Mucosa of gallbladder (tissue), 1 donor: Measurements from ENCODE around the gene FBLN1. TPM values are rescaled to one million over a fixed set of nuclear protein-coding genes. Genes with fewer than 3 reads are reported as not detected.

Experiments used
- DNase-seq: peaks from one replicate; pipeline ENCODE4 v3.0.0-alpha.2; 2020; ENCODE audit warnings: low spot score
- total RNA-seq: library from RNA; stranded (reverse); gene quantifications from one replicate; pipeline ENCODE4 v1.2.1, GENCODE V29; 2021
- donor health status: DM: no; HTN: no; CAD: no.

Gene FBLN1
- total RNA-seq, 1 donor from 2014 or later, result 427 TPM

DNA sequence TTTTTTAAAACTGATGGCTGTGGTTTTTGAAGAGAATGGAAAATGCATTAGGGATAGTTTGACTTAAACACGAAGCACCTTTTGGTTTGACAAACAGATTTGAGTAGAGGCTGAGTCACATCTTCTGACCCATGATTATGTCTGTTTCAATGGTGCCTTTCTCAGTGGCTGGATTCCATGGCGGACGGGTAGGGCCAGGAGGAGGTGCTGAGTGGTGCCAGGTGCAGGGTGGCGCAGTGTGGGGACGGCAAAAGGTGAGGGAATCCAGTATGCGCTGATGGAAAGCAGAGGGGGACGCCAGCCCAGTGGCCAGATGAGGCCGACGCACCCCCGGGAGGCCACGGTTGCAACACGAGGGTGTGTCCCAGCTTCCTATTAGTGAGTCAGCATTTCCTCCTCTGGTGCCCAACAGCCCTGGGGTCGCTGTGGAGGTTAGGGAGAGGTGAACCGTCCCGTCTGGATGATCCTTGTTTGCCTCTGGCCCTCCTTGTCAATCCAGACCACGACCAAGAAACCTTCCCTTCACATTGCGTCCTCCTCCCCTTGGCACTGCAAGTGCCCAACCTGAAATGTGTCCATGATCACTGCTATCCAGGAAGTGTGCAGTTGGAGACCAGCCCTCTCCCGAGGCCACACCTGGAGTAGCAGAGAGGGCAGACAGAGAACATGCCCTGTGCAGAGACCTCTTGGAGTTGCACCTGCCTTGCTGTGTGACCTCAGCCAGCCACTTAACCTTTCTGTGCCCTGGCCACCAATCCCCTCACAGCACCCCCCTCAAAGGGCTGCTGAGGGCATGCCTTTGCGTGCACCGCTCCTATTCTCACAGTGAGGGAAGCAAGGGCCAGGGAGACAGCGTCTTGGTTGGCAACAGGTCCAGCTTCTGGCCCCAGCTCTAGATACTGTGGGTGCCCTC, 136.4 kb downstream of the FBLN1 start:
- DNase-seq, result peak; percentile 79

DNA sequence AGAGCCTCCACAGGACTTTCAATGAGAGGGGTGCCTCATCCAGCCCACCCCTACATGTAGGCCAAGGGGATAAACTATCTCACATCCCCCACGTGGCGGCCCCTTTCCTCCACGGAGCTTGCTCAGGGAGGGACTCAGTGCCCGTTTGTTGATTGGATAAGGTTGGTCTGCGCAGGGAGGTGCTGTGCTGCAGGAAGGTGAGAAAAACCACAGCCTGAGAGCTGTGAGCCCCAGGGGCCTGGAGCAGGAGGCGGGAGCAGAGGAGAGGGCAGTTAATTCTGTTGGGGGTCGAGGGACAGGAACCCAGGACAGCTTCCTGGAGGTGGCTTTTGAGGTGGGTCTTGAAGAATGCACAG, 137.0 kb downstream of the FBLN1 start:
- DNase-seq, result no peak

DNA sequence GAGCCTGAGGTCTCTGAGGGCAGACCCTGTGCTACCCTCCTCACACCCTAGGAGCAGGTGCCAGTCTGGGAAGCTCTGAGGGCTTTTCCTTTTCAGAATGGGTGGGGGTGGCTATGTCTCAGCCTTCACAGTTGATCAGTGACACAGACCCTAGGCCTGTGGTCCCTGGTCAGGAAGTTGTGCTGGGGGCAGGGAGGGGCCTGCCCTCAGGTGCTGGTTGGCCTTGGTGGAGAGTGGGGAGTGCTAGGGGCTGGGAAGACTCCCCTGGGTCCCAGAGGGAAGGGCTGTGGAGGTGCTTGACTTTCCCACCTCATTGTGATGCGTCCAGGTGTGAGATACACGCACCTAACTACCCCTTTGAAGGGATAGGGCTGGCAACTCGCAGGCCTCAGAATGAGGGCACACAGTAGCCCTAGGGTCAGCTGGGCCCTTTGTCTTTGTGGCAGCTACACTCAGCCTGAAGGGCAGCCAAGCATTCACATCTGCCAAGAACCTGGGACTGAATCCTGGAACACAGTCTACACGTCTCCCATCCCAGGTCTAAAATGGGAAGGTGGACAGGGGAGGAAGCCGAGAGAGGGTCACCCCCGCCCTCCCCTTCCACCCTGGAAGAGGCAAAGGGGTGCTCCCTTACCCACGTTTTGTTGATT, 137.7 kb downstream of the FBLN1 start:
- no peak for DNase-seq

DNA sequence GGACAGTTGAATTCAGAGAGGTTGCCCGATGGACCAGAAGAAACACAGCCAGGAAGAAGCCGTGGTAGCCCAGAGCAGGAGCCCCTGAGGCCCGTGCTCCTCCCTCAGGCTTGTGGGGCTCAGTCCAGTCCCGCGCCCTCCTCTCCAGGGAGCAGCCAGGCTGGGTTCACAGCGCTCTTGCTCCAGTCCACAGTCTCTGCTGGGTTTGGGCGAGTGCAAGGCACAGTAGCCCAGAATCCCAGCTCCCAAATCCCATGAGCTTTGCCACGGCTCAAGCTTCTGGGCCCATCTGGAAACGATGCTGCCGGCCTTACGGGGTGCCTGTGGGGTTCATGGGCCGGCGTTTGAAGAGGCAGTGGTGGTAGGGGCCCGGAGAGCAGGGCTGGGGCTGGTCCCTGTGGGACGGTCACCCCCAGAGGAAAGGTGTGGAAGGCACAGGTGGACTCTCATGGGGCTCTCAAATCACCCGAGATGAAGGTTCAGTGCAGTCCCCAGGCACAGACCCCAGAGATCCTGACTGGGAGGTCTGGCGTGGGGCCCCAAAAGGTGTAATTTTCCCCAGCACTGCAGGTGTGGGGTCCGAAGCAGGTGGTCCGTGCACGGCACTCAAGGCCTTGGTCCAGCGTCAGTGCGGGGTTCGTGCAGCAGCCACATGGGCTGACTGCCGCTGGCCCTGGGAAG, 138.4 kb downstream of the FBLN1 start:
- no peak for DNase-seq

DNA sequence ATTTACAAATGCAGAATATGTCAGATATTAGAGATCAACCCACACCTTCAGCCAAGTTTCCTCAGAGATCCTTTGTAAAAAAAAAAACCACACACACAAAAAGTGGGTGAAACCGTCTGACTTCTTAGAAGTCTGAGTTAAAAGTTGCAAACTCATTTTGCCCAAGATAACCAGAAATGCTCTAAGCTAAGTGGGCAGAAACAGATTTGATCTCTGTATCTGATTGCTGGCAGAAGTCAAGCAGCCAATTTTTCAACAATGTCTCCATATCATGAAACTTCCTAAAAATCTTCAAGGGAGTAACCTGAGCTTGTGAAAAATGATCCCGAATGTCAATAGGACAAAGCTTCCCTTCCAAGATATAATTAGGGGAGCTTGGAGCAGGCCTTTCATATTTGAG, 140.3 kb downstream of the FBLN1 start:
- no peak for DNase-seq

DNA sequence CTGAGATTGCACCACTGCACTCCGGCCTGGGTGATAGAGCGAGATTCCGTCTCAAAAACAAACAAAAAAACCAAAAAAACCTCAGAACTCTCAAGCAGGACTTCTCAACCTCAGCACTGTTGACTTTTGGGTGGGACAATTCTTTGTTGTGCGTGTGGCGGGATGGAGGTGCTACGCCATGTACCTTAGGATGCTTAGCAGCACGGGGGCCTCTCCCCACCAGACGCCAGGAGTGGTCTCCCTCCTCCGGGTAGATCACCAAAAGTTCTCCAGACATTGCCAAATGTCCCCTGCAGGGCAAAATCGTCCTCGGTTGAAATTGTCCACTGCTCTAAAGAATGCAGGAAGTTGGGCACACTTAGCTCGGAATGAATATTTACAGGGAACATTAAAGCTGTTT, 142.0 kb downstream of the FBLN1 start:
- no peak for DNase-seq

DNA sequence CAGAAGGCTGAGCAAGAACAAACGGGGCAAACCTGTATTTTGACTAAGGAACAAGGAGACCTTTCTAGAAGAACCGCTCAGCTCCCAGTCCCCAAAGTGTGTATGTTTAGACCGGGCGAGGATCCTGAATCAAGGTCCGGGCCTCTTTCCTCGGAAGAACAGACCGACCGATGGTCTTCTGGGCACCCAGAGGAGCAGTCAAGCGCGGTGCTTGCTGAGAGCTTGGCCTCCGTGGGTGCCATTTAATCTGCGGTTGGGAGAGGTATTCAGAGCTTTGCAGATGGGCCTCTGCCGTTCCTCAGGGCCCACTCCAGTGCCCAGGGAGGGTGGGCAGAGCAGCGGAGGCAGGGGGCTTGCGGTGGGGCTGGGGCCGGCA, 142.5 kb downstream of the FBLN1 start:
- no peak for DNase-seq

DNA sequence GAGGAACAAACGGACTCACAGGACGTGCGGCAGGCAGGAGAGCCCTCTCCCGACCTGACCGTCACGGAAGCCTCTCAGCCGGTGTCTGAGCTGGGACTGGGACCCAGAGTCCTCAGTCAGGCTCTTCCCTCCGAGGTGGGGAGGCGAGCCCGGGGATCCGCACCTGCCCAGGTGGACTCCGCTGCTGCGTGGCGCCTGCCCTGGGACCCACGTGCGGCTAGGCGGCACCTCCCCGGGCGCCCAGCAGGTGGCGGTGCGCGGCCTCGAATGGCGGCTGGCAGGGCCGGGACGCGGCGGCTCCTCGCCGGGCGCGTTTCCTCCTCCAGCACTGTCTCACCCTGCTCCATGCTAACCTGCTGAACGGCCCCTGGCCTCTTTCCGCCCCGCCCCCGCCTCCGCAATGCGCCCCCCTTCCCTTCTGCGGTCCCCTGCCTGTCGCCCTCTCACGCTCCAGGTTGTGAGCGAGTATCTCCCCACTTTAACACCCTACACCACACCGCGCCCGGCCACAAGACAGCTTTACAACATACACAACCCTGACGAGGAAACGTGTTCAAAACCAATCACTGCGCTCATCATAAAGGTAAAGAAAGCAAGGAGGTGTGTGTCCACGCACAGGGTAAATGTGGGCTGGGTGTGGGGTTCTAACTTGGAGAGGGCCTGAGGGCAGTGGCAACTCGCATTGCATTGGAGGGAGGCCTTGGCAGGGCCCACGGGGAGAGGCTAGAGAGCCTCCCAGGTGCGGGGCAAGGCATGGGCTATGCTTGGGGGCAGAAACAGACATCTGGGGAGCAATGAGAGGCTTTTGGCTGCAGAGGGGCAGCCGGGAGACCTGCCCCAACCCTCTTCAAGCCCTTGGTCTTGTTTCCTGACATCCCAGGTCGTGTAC, 143.1 kb downstream of the FBLN1 start:
- DNase-seq, result peak; percentile 78

DNA sequence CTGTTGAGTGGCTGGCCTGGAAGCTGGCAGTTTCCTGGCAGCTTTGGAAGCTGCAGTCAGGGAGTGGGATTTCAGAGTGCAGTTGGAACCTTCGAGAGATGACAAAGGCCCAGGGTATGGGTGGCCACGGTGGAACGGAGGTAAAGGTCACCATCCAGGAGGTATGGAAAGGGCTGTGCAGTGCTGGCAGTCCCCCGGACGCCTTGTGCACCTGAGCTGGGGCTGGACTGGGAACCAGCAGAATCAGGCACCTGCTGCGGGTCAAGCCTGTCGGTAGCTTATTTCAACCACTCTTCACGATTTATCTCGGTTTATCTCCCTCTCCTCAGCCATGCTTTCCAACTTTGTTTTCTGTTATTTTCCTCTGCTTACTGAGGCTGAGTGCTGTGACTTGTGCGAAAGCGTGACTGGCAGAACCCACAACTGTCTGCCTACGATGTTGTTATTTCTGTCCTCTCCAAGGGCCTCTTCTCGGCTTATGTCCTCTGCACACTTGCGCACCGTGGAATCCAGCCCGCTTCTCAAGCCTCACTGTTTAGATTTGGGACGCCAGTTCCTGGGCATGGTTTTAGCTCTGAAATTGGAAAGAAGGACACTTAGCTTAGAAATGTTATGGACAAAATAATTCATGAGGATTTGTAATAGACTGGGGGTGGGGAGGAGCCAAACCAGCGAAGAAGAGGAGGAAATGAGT, 145.0 kb downstream of the FBLN1 start:
- no peak for DNase-seq

DNA sequence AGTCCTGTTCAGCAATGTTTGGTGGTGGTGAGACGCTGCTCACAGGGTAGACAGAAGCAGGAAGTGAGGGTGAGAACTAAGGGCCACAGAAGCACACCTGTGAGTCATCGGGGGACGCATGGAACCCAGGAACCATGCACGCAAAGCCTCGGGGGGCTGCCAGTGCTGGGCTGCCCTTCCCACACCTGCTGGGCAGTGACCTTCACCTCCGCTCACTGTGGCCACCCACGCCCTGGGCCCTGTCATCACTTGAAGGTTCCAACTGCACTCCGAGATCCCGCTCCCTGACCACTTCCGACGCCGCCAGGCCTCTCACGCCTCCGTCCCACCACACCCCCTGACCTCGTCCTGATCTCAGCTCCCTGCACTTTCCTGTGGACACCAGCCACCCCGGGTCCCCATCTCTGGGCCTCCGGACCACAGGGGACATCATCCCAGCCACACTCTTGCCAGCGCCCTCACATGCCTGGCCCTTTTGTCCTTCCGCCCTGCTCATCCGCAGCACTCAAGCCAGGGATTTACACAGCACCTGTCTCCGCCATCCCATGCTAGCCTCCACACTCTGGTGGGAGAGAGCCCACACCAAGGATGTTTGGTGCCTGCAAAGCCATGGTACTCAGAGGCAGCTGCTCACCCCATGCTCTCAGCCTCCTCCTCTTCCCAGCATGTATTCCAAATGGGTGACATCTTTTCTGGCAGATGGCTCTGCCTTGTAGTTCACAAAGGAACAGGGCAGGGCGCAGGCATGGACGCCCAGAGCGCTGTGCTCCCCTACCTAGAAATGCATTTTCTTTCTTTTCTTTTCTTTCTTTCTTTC, 145.8 kb downstream of the FBLN1 start:
- DNase-seq, result no peak

DNA sequence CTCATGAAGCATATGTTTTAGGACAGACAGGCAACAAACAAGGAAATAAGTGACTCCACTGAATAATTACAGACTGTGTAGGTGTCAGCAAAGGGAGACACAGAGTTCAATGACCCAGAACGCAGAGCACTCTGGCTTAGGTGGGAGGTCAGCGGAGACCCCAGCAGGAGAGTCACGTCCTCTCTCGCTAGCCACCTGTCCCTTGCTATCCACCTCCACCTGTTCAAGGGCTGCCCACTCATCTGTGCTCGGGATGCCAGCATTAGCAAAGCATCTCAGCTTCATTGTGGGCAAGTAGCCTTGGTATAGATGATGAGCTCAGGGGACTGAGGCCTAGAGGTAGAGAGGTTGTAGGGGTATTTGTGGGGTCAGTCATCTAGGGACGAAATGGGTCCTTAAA, 147.1 kb downstream of the FBLN1 start:
- DNase-seq, result no peak

DNA sequence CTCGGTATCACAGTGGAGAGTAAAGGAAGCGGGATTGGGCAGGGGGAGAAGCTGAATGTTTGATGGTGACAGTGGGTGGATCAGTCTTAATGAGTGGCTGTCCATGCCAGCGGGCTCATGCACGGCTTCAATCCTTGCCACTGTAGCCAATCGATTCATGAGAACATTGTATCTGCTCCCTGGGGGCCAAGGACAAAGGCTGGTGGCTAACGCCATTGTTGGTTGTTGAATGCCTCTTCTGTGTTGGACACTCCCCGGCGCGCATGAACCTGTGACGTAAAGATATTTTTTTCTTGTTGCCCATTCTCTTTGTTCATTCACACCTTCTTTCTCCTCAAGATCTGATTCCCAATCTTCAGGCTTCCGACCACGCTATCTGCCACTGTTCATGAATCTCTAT, 148.0 kb downstream of the FBLN1 start:
- DNase-seq, result no peak

Other genes with a start within 250 kb of the FBLN1 start
- gene UPK3A, start 217.9 kb upstream of the FBLN1 start, total RNA-seq, result 0.40 TPM
- 76.3 TPM for gene FAM118A, start 192.9 kb upstream of the FBLN1 start, total RNA-seq
- gene SMC1B, start 89.3 kb upstream of the FBLN1 start, total RNA-seq, result not detected
- gene RIBC2, start 89.2 kb upstream of the FBLN1 start, total RNA-seq, result 2.9 TPM
- gene ATXN10, start 169.0 kb downstream of the FBLN1 start, total RNA-seq, result 135 TPM